ENCODE measurements around the gene ZNF91. TPM values are rescaled to one million over a fixed set of nuclear protein-coding genes. Genes with fewer than 3 reads are reported as not detected.

ZNF91 gene
- polyA plus RNA-seq, 1 donor from 2014 or later = 77.8 TPM

GRCh38 chr19:23403052-23403451 is 7.8 kb upstream of the ZNF91 start:
- H4K20me1 ChIP-seq (ENCODE audit: insufficient read depth) = no peaks in the 10 kb centered on the region
- no peaks in the 10 kb centered on the region for H3K9me2 ChIP-seq (ENCODE audit: insufficient read depth, low read length)
- no peak overlapping the region for H3K9ac ChIP-seq (ENCODE audit: low read length)
- no peaks in the 10 kb centered on the region for H3K79me2 ChIP-seq (replicated peaks; ENCODE audit: insufficient read depth, low read length)
- TF ChIP-seq TAF1 (IDR thresholded peaks at IDR 0.05; ENCODE audit: low read depth) (no peak), EP300 (conservative IDR thresholded peaks at IDR 0.05; ENCODE audit: poor library complexity, severe bottlenecking) (no peak), RAD21 (conservative IDR thresholded peaks at IDR 0.05) (no peak), REST (IDR thresholded peaks at IDR 0.05; ENCODE audit: borderline replicate concordance) (no peak), CTCF (IDR thresholded peaks at IDR 0.05; ENCODE audit: poor library complexity, severe bottlenecking) (no peak), MXI1 (conservative IDR thresholded peaks at IDR 0.05; ENCODE audit: poor library complexity, severe bottlenecking) (no peak), EZH2 (IDR thresholded peaks at IDR 0.05; ENCODE audit: borderline replicate concordance, insufficient read depth, low read length, poor library complexity, severe bottlenecking) (no peak), SMC3 (conservative IDR thresholded peaks at IDR 0.05; ENCODE audit: poor library complexity) (no peak), POLR2AphosphoS5 (IDR thresholded peaks at IDR 0.05) (no peak)
- H2AFZ ChIP-seq (ENCODE audit: low read depth, low read length) = no peak overlapping the region
- H3F3A ChIP-seq (ENCODE audit: insufficient read depth, low read length, poor library complexity, severe bottlenecking) = no peaks in the 10 kb centered on the region
- H3K9me3 ChIP-seq (ENCODE audit: low read length) = no peaks in the 10 kb centered on the region
- H3K4me2 ChIP-seq (ENCODE audit: low read length) = no peak overlapping the region
- no peak overlapping the region for H3K4me3 ChIP-seq (ENCODE audit: low read length)
- H3K36me3 ChIP-seq (ENCODE audit: insufficient read depth, low read length) = no peaks in the 10 kb centered on the region
- H3K27me3 ChIP-seq (ENCODE audit: insufficient read depth, low read depth, low read length) = no peaks in the 10 kb centered on the region
- no peak overlapping the region for H3K27ac ChIP-seq (ENCODE audit: low read length)

- Histone ChIP-seq H3K9me3 (ENCODE audit: low read length) (no peaks in the 10 kb centered on the region), H3K79me2 (replicated peaks; ENCODE audit: insufficient read depth, low read length) (no peaks in the 10 kb centered on the region), H3K4me3 (ENCODE audit: low read length) (no peak overlapping the region), H3K9me2 (ENCODE audit: insufficient read depth, low read length) (no peaks in the 10 kb centered on the region), H4K20me1 (ENCODE audit: insufficient read depth) (no peaks in the 10 kb centered on the region), H3K27me3 (ENCODE audit: insufficient read depth, low read depth, low read length) (no peaks in the 10 kb centered on the region), H3F3A (ENCODE audit: insufficient read depth, low read length, poor library complexity, severe bottlenecking) (no peaks in the 10 kb centered on the region), H3K4me2 (ENCODE audit: low read length) (no peak overlapping the region), H3K9ac (ENCODE audit: low read length) (no peak overlapping the region), H3K27ac (ENCODE audit: low read length) (no peak overlapping the region), H3K36me3 (ENCODE audit: insufficient read depth, low read length) (no peaks in the 10 kb centered on the region), H2AFZ (ENCODE audit: low read depth, low read length) (no peak overlapping the region)
- TF ChIP-seq TAF1 (IDR thresholded peaks at IDR 0.05; ENCODE audit: low read depth) = no peak
- no peak for TF ChIP-seq EP300 (conservative IDR thresholded peaks at IDR 0.05; ENCODE audit: poor library complexity, severe bottlenecking)
- no peak for TF ChIP-seq REST (IDR thresholded peaks at IDR 0.05; ENCODE audit: borderline replicate concordance)
- TF ChIP-seq SMC3 (conservative IDR thresholded peaks at IDR 0.05; ENCODE audit: poor library complexity) = no peak
These were observed 7.1 kb upstream of the ZNF91 start for GRCh38 chr19:23402388-23402787.
